Cerebellar nuclear complex (tissue), 1 donor: Measurements from ENCODE around the gene GMDS.

Source experiments
- DNase-seq, 2 experiments: peaks; one replicate each; lab custom pipeline; 2025; lab: John Stamatoyannopoulos, UW

The GMDS gene

DNA sequence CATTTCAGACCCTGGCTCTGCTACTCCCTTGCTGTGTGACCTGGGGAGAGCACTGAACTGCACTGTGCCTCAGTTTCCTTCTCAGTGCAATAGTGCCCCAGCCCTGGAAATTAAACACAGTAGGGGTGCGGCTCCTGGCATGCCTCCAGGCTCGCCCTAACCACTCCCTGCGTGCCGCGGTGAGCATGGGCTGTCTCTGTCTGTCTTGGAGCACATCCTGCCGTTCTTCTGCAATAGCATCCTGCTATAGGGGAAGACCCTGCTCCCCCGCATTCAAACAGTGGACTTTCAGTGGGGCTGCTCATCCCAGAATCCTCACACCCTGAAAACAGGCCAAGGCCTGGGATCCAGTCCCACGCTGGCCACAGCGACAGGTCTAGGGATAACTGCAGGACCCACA lies 506.2 kb downstream of the GMDS start:
- no peak for DNase-seq

DNA sequence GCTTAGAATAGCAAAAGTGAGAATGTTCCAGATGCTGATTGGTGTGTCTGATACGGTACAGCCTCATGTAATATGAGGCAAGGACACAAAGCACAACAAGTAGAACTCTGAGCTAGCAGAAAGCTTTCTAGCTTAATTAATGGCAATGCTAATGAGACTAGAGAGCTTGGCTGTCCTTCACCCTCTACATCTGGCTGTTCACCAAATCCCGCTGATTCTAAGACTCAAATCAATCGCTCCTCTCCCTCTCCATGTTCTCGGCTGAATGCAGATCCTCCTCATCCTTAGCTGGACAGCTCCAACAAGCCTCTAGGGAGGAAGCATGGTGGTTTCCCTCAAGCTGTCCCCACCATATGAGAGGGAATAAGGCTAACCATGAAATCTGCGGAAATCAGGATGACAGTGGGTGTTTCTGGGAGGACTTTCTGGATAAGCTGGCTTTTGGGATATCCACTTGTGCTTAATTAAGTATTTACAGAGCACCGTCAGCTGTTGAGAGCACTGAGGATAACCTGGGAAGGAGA lies 506.8 kb downstream of the GMDS start:
- no peak for DNase-seq

DNA sequence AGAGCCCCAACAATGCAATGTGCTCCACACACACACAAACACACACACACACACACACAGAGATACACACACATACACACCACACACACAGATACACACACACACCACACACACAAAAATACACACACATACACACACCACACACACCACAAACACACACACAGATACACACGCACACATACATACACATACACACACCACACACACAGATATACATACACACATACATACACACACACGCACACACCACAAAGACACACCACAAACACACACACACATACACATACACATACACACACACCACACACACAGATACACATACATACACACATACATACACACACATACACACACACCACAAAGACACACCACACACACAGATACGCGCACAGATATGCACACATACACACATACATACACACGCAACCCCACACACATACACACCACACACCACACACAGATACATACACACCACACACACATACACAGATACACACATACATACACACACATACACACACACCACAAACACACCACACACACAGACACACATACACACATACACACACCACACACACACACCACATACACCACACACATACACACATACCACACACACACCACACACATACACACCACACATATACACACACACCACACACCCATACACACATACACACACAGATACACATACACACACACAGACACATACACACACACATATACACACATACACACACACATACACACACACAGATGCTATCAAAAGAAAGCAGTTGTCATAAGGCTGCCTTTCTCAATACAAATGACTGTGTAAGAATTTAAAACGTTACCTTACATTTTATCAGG lies 507.7 kb downstream of the GMDS start:
- DNase-seq: no peak

DNA sequence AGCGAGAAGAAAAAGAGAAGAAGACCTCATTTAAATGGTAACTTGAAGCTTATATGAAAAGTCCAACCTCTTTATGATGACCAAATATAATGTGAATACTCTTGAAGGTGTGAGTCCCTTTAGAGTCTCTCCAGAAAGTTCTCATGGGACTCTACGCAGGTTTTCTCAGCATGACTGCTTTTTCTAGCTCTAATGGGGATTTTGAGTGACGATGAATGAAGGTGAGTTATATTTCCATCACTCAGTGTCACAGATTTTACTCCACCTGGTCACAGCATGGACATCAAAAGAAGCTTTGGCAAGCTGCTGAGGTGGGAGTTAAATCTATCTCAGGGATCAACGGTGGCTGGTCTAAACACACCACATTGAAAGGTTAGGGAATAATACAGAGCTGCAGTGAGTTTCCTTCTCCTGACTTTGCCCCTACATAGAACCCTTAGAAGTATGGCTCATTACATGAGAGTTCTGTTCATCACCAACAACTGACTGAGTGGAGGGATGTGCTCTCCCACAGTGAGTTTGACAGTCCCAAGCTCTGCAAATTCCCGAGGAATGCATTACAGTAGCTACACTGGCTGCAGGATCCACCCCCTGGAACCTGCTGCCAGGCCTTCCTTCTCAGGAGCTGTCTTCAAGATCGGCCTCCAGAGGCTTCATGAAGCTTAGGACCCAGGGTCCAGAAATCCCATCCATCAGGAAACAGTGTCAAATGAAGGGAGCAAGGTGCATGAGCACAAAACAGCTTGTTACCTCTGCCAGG lies 508.9 kb downstream of the GMDS start:
- DNase-seq: no peak

DNA sequence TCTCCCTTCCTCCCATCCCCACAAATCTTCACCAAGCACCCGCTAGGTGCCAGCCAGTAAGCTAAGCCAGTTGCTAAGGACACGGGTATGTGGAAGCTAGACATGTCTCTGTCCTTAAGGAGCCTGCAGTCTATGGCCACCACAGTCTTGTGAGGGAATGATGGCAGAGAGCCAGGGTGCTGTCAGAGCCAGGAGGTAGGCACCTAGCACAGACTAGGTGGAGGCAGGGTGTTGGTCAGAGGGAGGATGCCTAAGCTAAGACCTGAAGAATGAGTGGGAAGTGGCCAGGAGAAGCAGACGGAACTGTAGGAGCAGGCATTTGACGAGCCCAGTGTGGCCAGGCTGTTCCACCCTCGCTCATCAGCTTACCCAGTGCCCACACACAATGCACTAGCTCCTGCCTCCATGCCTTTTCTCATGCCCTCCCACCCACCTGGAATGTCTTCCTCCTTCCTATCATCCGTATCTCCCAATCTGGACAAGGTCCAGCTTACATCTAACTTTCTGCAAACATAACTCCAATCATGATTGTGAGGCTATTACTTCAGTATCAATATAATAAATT lies 510.1 kb downstream of the GMDS start:
- DNase-seq: no peak

DNA sequence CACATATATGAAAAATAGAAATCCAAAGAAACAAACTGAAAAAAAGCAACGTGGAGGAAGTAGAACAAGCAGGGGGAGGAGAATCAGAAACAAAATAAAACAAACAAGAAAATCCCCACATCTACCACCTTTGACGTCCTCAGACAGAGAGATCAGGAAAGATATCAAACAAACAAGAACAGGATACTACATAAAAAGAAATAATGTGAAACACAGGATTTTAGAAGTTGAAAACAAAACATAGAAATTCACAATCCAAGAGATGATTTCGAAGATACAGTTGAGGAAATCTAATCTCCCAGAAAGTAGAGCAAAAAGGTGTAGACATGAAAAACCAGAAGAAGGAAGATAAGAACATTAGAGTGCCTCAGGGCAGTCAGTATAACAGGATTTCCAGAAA lies 514.5 kb downstream of the GMDS start:
- DNase-seq: no peak

DNA sequence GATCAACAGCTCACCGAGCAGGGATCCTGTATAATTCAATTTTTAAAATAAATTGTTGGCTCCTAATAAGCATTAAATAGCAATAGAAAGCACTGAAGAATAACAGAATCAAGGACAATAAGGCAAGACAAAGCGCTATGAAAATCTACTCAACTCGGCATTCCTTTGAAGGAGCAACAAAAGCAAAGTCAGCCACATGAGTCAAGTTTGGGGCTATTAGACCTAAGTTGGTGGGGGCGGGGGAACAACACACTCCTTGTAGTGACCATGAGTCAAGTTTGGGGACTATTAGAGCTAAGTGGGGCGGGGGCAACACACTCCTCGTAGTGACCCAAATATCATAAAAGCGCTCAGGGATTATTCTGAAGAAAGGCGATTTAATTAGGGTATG lies 515.7 kb downstream of the GMDS start:
- no peak for DNase-seq

DNA sequence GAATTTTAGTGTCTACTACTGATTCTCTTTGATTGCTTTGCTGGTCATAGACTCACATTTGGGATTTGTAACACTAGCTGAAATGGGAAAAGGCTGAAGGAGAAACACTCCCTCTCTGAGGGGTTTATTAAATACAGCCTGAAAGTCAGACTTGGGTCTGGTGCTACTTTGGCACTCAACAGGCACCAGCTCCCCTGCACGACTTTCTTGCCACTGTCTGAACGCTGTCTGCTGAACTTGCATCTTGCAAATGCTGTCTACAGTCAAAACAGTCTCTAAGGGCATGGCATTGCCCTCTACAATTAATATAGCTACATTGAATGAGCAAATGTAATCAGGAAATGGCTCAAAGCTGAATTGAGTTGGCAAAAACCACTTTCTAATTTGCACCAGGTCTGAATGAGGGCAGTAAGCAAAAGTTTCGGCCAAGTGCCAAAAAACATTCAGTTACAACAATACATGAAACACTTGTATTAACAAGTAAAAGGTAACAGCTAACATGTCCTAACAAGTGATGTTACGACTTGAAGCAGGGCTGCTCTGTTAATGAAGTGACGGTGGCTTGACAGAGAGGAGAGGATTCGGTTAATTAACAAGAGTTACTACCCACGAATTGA lies 516.2 kb downstream of the GMDS start:
- no peak for DNase-seq

DNA sequence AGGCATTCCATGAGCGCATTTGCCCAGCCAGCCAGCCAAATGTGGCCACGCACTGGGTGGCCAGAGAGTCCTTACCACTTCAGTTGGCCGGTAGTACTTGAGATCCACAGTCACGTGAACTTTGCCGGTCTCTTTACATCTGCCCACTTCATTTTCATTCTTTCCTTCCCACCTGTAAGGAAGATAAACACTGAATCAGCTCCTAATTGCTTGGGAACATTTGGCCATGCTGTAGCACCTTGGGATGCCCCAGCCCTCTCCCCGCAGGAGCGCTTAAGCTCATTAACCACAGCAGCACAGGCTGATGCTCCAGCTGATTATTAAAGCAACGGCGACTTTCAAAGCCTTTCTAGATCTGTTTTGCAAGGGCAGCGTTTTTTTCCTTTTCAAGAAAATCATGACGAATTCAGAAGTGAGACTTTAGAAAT lies 519.0 kb downstream of the GMDS start:
- no peak for DNase-seq

DNA sequence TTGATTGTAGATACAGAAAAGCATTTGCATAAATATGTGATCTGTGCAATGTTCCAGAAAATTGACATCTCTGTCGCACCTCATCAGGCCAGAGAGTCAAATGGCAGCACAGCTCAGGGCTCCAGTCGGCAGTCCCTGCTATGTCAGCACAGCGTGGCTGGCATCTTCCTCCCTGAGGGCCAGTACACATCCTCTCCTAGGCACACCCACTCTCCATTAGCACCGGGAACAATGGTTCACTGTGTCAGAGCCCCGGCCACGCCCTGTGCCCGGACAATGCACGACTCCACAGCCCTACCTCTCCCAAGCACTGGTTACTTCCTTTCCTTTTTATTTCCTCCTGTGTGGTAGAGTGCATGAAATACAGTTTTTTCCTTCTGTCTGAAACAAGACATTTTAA lies 520.8 kb downstream of the GMDS start:
- DNase-seq: no peak

DNA sequence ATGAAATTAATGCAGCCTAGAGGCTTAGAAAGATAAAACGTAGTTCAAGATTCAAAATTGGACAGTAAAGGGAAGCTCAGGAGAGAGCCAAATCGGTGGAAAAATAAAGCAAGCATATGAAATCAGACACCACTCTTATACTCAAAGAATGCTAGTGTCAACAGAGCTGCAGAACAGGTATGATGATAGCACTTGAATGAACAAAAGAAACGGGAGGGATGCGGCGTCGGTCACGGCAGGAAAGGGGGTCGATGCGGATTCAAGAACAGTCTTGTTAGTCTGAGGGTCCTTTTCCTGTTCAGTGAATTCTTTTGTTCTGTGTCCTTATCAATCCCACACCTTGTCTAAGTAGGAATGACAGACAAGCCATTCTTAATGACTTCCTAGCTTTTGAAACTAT lies 521.3 kb downstream of the GMDS start:
- DNase-seq: no peak

DNA sequence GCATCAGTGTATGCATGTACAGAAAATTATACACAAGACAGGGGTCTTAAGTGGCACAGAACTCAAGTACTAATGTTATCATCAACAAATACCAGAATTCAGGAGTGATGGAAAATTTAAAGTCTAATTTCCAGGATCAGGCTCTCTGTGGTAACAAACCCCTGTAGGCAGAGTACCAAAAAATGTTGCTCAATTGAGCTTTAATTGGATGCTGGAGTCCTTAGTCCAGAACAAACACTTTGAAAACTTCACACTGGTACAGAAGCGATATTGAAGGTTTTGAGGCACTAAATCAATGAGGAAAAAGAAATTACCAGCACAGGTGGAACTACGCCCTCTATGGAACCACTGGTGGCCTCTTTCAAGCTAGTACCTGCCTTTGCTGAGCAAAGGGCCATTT lies 522.6 kb downstream of the GMDS start:
- no peak for DNase-seq

DNA sequence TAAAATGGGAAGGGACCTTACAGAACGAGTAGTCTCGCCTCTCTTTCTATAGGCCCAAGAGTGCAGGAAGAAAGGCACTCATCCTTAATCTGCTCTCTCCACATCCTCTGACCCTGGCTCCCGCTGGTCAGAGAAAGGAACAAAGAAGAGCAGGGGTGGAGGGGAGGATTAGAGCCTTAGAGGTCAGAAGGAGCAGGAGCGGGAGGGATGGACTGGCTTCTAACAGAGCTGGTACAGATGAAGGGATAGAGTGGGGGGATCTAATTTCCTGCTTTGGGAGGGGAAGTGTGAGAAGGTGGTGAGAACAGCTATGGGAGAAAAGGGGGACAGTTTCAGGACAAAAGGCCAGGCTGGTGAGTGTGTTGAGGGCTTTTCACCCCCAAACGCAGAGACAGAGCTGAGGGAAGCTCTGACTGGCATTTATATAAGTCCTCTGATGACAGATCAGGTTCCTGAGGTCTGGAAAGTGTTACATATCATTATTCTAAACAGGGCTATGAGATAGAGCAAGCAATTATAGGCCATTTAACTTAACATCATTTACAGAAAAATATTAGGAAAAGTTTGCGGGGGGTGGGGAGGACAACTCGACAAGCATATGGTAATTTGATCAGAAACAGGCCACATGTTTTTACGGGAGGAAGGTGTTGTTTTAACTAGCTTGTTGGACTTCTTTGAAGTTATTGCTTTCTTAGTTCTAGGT lies 524.6 kb downstream of the GMDS start:
- DNase-seq: no peak

DNA sequence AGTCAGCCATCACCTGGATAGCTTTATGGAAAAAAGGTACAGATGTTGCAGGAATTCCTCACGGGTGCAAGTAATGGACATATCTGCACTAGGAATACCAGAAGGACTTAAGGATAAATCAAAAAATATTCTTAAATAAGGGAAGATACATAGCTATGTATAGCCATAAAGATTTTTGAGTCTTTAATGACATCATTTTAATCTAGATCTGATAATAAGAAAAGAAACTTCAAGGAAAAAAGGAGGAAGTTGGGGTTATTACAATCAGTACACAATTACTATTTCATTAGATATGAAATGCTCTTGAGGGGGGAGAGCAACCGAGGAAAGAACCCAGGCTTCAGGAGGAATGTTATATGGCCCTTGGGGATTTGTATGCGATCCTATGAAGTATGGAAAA lies 525.5 kb downstream of the GMDS start:
- no peak for DNase-seq

DNA sequence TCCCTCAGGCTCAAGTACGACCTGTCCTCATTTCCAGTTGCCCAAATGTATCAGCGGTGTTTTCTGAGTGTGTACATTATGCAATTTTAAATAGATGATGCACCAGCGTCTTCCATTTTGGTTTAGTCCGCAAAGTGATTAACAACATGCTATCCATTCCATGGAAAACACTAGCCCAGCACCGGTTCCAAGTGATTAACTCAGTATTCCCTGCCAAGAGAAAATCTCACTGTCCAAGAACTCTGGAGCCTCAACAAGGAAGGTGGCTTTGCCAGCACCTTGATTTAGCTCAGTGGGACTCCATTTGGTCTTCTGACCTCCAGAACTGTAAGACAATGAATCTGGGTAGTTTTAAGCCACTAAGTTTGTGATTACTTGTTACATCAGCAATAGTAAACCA lies 528.5 kb downstream of the GMDS start:
- DNase-seq: no peak

DNA sequence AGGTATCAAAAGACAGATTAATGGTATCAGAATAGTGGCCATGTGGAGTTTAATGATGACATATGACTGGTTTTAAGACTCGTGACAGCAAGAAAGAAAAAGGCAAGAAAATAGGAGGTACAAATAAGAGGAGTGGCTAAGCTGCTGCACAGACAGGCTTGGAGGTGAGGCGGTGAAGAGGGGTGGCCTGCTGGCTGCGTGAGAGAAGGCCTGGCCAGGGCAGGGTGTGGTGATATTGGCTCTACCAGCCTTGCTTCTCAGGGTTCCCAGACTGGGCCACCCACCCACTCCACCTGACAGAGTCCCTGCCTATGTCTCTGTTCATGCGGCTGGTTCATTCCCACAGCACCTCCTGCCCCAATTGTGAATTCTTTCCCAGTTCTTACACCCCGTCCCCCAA lies 529.0 kb downstream of the GMDS start:
- no peak for DNase-seq

DNA sequence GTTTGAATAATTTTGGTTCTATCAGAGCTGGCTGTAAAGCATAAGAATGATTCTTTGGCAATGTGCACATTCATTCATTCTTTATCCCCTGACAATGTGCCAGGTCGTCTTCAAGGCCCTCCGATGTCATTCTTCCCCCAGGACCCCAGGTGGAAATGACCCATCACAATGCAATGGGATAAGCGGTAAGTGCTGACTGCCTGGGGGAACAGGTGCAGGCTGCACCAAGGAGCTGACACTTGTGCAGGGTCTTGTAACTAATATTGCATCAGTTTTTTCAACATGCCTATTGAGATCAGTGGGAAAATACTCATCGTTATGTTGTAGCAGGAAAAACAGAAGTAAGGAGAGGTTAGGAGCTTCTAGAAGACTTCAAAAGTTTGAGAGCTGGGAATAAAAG lies 530.1 kb downstream of the GMDS start:
- DNase-seq: no peak

DNA sequence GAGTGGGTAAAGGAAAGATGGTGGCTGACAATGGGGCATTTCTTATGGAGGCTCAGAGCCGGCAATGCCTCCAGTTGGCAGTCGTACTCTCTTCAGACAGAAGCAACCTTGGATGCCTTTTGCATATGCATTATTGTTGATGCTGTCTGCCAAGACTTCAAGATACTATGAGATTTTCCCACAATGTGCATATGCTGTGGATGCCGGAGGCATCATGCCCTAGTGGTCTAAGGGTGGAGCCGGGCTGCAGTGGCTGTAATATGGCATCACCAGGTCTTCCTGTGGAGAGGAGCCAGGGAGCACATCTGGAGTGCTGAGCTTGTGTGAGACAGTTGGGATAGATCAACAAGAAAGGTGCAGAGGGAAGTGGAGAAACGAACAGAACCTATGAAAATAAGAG lies 530.8 kb downstream of the GMDS start:
- no peak for DNase-seq

DNA sequence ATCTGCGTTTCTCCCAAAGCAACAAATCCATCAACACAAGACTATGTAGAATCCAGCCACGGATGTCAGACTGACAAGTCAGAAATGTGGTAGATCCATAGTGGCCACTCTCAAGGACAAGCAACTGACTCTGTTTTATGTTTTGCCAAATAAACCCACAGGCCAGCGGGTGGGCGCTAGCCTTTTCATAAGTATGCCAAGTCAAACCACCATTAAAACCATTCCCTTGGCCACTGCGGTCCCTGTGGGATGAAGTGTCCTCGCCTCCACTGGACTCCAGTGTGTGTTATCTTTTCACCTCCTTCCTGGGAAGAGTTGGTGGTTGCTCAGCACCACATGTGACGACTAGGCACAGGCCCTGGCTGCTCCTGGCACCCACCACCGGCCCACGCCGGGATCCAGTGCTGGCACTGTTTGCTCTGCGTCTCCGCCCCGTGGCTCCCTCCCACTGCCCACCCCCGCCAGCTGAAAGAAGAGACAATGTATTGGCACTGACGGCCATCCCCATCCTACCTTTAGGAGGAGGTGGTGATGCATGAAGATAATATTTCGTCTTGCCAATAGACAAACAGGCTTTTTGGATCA lies 532.3 kb downstream of the GMDS start:
- no peak for DNase-seq

DNA sequence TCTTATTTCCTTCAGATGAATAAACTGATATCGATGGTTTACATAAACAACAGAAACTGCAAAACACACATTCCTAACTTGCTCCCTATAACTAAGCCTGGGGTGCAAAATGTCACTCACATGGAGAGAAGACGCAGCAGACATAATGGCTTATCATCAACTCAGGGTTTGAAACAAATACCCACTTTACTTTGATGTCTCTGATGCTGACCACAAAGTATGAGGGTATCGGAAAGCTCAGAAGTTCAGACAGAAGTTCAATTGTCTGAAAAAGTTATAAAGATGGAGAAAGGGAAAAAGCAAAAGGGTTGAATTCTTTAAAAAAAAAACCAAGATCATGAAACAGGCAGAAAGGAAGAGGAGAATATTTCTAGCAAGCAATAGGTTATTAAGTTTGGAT lies 533.0 kb downstream of the GMDS start:
- no peak for DNase-seq

DNA sequence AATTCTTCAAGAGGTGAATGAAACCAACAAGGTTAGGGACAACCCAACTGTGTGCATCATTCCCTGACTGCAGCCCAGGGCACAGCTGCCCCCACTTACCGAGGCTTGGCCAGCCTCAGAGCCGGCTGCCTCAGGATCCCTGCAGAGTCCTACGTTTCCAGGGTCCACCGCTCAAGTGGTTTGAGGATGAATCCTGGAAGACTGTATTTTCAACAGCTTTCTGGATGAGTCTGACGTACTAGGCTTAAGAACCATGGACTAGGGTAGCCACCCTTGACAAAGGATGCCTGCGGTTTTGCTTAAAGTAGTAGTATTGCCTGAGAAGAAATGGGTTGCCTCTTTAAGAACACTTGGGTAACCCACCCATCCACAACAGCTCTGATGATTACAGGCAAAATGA lies 534.3 kb downstream of the GMDS start:
- no peak for DNase-seq
